Measurements from ENCODE around the gene CES1.
"Not testable (repeated sequence)": the region's sequence is repeated elsewhere in the genome, so short reads cannot be mapped to it uniquely, and the experiment has no call there.

Gene CES1

DNA sequence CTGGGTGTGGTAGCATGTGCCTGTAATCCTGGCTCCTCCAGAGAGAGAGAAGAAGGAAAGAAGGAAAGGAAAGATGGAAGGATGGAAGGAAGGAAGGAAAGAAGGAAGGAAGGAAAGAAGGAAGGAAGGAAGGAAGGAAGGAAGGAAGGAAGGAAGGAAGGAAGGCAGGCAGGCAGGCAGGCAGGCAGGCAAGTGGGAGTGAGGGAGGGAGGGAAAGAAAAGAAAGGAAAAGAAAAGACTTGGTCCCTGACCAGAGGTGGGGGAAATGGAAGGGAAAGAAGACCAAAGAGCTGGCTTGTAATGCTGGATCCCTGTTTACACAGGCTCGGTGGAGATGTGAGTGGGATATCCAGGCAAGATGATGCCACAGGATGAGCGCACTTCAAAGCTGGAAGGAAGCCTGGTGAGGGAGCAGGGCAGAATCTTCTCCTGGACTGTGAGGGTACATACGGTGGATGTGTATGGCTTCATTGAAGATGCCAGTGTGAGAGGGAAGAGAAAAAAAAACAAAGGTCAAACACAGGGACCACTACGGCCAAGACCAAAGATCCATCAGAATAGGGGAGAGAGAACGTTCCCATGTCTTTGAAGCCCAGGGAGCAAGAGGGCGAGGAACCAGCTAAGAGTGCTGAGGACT lies 2.1 kb downstream of the CES1 start:
- no peak for DNase-seq

DNA sequence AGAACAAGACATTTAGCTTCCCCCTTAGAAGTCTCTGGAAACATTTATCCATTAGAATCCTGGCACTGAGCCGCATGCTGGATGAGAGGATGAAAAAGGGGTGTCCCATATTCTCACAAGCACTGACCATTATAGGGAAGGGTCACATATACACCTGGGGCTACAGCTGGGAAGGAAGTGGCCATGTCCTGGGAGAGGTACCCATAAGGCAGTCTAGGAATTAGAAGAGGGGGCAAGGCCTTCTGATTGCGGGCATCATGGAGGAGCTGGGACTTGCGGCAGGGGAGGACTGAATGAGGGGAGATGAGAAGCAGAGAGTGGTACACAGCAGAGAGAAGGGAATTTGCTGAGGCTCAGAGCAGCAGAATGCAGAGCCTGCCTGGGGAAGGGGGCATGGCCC lies 3.7 kb downstream of the CES1 start:
- not testable (repeated sequence) for DNase-seq

DNA sequence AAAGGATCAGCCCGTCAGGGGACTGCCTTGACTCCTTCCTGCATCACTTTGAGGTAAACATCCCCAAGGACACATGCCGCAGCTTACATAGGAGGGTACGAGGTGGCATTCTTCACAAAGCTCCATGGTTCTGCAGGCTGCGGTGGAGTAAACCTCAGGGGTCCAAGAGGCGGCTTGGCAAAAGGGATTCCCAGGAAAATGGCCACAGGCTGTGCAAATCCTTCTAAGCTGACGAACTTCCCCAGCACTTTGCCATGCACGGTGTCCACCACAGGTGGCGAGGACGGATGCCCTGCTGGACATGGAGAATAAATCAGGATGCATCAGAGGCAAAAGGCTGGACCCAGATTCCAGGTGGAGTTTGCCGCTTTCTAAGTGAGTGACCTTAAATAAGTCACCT lies 4.2 kb downstream of the CES1 start:
- no peak for DNase-seq

DNA sequence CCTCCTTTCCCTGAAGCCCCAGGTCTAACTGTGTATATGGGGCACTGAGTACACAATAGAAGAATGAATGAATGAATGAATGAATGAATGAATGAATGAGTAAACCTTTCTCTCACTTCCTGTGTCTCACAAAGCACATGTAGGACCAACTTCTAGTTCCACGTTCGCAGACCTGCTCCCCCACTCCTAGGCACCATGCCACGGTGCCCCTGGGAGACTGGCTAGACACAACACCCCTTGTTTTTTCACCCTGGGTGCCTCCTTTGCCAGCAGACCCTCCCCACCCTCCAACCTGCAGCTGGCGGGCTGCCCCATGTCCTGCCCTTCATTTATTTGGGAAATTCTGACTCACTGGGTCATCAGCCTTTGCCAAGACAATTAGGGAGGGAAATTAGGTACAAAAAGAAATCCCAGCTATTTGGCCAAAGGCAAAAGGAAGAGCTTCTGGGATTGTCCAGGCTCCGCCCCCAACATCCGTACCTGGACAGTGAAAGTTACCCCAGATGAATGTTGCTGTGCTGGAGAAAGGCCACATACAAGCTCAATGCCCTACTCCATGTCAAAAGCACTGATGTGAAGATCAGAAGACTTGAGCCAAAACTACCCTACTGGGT lies 7.7 kb downstream of the CES1 start:
- DNase-seq = no peak

DNA sequence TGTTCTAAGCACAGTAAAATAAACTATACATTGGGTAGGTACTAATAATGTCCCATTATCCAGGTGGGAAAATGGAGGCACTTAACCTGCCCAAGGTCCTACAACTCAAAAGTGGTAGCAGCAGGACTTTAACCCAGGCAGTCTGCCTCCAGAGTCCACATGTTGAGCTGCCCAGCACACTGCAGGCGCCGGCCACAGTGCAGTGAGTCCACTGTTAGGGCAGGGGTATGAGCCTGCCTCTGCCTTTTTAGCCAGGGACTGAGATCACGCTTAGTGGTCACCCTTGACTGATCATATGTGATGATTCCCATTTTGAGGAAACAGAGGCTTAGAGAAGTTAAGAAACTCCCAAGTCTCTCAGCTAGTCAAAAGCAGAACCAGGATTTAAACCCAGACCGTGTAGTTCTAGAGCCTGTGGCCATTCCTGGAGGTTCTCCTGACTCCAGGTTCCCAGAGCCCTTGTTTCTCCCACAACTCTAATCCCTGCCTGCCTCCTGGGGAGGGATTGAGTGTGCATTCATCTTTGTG lies 8.4 kb downstream of the CES1 start:
- DNase-seq = no peak

DNA sequence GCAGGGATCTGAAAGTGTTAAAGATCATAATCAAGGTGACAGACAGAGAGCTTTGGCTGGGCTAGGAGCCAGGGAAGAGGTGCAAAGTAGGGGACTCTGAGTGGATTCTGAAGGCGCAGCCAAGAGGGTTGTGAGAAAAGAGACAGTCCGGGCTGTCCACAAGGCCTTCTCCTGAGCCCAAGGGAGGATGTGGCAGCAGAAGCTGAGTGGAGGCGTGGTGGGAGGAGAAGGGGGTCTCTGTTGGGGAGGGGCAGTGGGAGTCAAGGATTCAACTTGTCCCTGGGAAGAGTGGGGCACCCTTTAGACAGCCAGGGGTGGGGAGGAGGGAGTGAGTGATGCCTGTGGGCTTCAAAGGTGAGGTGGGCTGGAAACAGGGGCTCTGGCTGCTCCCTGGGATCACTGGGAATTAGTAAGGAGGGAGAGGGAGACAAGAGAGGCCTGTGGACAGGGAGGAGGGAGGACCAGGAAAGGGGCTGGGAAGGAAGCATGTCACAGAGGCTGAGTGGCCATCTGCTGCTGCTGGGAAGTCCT lies 10.6 kb downstream of the CES1 start:
- no peak for DNase-seq

DNA sequence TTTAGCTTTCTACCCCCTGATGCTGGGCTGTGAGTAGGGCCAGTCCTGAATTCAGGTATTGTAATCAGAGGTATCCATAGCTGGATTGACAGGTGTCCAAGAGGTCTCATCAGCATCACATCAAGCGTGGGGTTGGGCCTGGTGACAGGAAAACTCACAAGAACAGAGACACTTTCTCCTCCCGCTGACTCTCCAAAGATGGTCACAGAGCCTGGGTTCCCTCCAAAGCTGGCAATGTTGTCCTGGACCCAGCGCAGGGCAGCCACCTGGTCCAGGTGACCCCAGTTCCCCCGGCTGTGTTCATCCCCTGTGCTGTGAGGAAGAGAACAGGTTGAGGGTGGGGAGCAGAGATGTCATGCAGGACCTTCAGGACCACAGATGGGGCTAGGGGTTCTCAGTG lies 11.7 kb downstream of the CES1 start:
- no peak for DNase-seq

DNA sequence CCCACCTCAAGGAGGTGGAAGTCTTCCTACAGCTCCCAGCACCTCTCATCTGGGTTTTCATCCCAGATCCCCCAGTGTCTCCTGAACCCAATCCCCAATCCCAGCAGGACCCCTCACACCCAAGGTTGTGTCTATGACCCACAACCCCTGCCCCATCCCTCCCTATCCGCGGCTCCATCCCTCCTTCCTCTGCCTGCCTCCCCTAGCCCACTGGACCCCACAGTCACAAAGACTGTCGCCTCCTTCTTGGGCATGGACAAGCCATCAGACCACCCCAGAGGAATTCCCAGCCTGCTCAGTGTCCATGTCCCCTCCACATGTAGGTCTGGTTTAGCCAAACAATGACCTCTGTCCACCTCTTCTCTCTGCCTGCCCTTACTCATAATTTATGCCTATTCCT lies 12.3 kb downstream of the CES1 start:
- no peak for DNase-seq

DNA sequence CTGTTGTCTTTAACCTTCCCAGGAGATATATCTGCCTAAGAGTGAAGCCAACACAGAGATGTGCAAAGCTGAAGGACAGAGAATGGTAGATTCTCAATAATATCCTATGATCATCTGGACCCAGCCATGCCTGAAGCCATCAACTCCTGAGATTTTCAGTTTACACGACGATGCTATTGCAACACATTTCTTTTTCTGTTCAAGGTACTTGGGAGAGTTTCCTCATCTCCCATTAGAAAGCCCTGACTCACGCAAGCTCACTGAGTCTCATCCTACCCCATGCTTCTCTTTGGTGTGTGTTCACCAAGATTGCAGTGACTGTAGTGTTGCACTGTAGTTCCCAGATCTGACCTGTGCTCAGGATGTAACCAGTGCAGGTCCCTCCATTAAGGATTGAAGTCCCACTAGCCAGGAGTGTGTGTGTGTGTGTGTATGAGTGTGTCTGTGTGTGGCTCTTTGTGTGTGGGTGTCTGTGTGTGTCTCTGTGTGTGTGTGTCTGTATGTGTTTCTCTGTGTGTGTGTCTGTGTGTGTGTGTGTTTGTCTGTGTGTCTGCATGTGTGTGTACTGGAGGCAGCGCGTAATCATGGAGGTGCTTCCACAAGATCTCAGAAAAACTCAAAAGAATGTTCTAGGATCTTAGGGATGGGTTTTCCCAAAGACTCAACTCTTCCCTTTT lies 15.5 kb downstream of the CES1 start:
- DNase-seq = no peak

DNA sequence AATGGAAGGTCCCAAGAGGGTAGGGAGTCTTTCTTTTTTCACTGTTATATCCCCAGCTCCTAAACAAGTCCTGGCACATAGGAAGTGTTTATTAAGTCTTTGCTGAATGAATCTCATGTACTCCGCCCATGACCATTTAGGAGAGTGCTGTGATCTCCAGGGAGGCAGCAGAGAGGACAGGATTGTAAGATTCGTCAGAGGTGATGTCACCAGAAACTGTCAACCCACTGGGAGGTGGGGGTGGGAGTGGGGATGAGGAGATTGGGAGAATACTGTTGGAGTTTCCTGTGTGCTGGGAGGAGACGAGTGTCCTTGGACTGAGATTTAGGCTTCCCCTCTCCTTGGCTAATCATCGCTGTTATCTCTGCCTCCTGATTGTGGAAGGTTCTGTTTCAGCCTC lies 16.7 kb downstream of the CES1 start:
- not testable (repeated sequence) for DNase-seq

DNA sequence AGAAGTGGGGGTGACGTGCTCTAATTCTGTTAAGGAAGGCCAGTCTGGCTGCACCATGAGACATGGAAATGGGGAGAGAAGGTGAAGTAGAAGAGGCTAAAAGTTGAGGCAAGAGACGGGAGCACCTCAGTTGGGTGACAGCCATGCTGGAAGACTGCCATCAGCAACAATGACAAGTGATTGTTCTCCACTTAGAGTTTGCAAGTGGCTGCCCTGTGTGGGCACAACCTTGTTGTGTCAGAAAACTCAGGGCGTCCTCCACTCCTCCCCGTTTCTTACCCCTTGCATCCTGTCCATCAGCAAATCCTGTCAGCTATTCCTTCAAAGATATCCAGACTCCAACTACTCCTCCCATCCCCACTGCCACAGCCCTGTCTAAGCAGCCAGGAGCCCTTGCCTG lies 17.6 kb downstream of the CES1 start:
- no peak for DNase-seq

DNA sequence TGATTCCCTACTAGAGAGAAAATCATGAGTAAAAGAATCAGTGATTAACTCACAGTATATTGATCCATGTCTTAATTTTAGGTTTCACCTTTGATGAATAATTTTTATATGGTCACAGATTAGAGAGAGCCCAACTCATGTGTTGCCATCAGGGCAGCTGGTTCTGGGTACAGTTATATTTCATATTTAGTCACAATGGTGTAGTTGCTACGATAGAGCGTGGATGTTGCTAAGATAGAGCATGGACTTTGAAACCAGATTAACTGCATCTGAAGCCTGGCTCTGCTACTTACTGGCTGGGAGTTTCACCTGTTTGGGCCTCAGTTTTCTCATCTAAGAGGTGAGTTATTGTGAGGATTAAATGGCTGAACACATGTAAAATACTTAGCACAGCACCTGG lies 18.7 kb downstream of the CES1 start:
- DNase-seq = not testable (repeated sequence)

DNA sequence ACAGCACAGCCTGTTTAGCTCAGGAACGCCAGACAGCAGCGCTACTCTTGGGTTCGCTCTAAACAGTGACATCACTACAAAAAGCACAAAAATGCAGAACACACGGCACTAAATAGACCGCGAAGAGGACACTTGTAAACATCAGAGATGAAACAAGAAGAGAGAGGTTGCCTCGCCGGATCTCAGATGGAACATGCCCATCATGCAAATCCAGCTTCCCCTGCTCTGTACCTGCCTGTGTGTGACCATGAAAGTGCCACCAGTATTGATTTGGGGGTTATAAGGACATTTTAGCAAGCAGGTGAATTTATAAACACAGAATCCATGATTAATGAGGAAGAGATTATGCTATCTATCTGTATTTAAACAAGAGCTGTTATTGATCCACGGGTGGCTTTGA lies 19.2 kb downstream of the CES1 start:
- not testable (repeated sequence) for DNase-seq

DNA sequence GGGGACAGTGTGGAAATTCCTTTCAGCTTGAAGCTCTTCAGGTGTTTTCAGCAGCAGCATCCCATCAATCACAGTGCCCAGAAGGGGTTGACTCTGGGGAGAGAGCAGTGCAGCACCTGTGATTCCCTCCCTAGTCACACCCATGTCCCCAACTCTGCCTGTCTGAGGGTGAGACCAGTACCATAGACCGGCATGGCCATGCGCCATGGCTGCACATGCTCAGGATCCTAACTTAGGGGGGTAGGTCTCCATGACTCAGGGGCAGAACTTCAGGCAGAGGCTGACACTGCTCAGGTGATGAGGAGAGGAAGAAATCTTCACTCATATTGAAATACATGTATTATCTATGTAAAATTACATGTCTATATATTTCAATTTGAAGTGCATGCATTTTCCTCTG lies 19.9 kb downstream of the CES1 start:
- no peak for DNase-seq

DNA sequence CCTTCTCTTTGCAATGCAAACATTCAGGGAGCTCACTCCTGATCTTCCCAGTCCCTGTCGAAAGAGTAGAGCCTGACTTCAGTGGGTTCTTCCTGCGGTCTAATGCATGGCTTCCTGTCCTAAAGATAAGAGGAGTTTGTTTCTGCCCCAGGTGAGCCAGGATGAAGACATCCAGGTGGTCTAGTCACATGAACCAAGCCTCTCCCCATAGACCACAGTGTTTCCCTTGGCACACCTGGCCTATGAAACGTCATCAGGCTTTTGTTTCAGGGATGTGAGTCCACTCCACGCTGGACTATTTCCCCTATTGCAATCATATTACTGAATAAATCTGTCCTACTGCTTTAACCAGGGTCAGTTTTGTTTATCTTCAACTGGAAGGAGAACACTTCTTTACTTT lies 21.1 kb downstream of the CES1 start:
- no peak for DNase-seq

DNA sequence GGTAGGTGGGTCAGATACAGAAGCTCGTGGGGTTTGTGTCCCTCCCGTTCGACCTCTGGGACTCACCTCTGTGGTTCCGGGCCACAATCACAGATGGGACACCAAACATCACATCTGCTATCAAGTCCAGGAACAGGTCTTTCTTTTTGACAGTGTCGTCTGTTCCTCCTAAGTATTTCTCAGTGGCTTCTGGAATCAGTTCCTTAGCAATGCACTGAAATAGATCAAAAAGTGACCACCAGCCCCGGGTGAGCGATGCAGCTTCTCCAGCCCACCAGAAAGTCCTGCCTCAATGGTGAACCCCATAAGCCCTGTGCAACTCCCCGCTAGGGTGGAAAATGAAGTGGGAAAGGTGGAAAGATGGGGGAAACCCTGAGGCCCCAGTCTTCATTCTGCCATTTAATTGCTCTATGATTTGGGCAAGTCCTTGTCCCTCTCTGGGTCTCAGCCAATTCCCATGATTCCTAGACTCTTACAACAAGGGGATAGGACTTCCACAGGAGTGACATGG lies 22.4 kb downstream of the CES1 start:
- no peak for DNase-seq

DNA sequence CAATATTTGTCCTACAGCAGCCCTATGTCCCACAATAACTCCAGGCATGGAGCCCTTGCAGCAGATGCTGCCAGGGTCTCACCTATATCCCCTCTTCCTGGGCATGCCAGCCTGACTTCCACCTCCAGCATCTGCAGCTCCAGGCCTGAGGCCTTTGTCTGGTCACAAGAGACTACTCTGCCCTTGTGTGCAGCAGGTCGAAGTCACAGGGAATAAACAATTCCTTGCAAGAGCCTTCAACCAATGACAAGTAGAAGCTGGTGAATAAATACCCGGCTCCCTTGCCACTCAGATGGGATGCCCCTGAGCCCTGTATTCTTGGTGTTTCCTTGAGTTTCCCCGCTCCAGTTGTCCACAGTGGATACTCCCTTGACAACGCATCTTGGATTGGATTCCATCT lies 23.0 kb downstream of the CES1 start:
- no peak for DNase-seq

DNA sequence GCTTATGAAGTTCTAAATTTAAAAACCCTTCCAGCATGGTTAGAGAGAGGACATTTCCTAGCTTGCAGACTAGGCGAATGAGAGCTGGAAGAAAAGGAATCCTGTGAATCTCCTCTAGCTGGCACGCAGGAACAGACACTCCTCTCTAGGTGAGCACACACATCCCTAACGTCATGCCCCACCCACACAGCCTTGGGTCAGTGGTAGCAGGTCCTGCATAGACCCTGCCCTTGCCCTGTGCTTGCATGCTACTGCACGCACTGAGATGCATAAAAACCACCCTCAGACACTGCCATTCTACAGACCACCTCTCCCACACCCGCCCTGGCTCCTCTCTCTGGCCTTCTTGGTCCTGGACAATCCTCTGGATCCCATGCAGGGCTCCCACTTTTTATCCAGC lies 23.5 kb downstream of the CES1 start:
- no peak for DNase-seq

DNA sequence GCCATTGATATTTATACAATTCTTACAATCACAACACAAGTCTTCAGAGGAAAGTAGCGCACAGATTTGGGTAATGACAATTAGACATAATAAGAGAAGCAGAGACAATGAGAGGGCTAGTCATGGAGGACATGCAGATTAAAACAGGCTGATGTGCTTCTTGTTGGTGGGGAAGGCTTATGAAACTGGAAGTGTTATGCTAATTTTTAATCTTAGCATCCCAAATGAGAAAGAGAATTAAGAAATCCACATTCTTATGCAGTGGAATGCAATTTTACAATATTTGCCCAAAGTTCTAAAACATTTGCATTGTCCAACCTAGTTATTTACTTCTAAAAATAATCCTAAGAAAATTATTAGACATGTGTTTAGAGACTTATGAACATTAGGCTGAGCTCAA lies 24.6 kb downstream of the CES1 start:
- not testable (repeated sequence) for DNase-seq

DNA sequence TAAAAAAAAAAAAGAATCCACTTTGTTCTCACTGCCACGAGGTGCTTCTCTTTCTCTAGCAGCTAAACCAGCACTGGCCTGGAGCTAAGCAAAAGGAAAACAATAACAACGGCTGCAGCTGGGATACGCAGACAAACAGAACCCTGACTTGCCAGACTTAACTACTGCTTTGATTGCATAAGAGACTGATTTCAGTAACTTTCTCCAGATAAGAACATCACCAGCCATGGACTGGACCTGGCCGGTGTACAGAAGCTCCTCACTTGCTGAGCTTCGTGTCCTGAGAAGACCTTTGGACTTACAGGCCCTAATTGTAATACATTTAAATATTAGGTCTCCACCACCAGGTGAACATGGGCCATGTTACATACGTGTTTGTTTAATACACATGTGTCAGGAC lies 27.8 kb downstream of the CES1 start:
- not testable (repeated sequence) for DNase-seq

DNA sequence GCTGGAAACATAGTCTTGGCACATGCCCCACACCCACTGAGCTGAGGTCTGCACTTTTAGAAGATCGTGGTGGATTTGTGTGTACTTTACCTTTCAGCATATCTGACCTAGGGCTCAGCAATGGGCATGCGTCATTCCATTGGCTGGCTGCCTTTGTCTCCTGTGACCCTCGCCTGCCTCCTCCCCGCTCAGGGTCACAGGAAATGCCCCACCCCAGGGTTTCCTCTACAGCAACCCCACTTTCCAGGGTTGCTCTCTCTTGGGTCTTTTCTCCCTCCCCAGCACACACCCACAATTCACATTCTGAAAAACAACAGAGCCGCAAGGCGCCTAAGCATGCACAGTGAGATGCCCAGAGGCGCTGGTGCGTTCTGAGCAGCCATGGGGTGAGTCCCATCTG lies 29.2 kb downstream of the CES1 start:
- not testable (repeated sequence) for DNase-seq

DNA sequence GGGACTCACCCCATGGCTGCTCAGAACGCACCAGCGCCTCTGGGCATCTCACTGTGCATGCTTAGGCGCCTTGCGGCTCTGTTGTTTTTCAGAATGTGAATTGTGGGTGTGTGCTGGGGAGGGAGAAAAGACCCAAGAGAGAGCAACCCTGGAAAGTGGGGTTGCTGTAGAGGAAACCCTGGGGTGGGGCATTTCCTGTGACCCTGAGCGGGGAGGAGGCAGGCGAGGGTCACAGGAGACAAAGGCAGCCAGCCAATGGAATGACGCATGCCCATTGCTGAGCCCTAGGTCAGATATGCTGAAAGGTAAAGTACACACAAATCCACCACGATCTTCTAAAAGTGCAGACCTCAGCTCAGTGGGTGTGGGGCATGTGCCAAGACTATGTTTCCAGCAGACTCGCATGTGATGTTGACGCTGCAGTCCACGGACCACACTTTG lies 39.9 kb downstream of the CES1 start:
- DNase-seq = not testable (repeated sequence)

DNA sequence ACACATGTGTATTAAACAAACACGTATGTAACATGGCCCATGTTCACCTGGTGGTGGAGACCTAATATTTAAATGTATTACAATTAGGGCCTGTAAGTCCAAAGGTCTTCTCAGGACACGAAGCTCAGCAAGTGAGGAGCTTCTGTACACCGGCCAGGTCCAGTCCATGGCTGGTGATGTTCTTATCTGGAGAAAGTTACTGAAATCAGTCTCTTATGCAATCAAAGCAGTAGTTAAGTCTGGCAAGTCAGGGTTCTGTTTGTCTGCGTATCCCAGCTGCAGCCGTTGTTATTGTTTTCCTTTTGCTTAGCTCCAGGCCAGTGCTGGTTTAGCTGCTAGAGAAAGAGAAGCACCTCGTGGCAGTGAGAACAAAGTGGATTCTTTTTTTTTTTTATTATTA lies 41.4 kb downstream of the CES1 start:
- DNase-seq = not testable (repeated sequence)

DNA sequence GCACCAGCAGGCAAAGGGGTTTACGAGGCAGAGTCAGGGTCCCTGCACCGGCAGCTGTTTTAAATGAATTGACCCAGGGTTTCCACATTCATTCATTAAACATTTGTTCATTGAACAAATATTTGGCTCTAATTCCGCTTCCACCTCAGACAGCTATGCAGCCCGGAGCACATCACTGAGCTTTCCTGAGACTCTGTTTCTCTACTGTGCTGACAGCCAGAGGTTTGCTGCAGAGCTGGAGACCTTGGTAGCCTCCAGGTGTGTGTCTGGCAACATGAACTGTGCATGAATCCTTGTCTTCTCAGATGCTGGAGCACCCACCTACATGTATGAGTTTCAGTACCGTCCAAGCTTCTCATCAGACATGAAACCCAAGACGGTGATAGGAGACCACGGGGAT lies 42.7 kb downstream of the CES1 start:
- DNase-seq = not testable (repeated sequence)
